PFSK-1 (cell line): ENCODE measurements around the gene KDM3B.

Experiments used
- FOXP2 ChIP-seq: optimal IDR thresholded peaks from 2 replicates; pipeline ENCODE3; 2011; ENCODE audit warnings: borderline replicate concordance, control low read depth, inconsistent platforms; ENCODE audit not compliant: insufficient read depth; ENCODE audit errors: extremely low read length, extremely low read depth
- POLR2AphosphoS5 ChIP-seq: IDR thresholded peaks from 2 replicates; pipeline ENCODE4 v1.6.1; 2012; ENCODE audit warnings: low read depth, mild to moderate bottlenecking, control low read depth, low read length, moderate library complexity
- REST ChIP-seq, 2 experiments: IDR thresholded peaks; 2 replicates each; pipeline versions ENCODE4 v1.6.1 to v1.8.0; 2011 to 2012; ENCODE audit warnings: low read depth in 2 of 2, low read length in 2 of 2, control low read depth in 1 of 2, inconsistent platforms in 1 of 2, mild to moderate bottlenecking in 1 of 2, moderate library complexity in 1 of 2; ENCODE audit not compliant: insufficient read depth in 1 of 2
- TAF1 ChIP-seq: IDR thresholded peaks from 2 replicates; pipeline ENCODE4 v1.6.1; 2012; ENCODE audit warnings: low read length, control low read depth, borderline replicate concordance; ENCODE audit not compliant: insufficient read depth

GRCh38 chr5:138359621-138360020, 7.1 kb downstream of the KDM3B start:
- TF ChIP-seq POLR2AphosphoS5 (no peak), FOXP2 (no peak), TAF1 (no peak), REST (IDR thresholded peaks at IDR 0.05; ENCODE audit: insufficient read depth in 1 of 2, low read depth in 2 of 2, low read length in 2 of 2) (no peak)
